Dendritic cell treated with granulocyte-macrophage colony-stimulating factor and Interleukin-4, amounts not matched to agents 40 ng/mL and 50 ng/mL, for 4 days (primary cell): ENCODE results near the gene PFKFB3.
"Not testable (repeated sequence)": the region's sequence is repeated elsewhere in the genome, so short reads cannot be mapped to it uniquely, and the experiment has no call there.

Experiments used
- H3K27ac Mint-ChIP-seq: one replicate; pipeline ENCODE4 v1.8.0; 2022; ENCODE audit warnings: mild to moderate bottlenecking, mixed read lengths
- H3K27me3 Mint-ChIP-seq: one replicate; pipeline ENCODE4 v1.8.0; 2022; ENCODE audit warnings: mild to moderate bottlenecking, mixed read lengths
- H3K36me3 Mint-ChIP-seq: one replicate; pipeline ENCODE4 v1.8.0; 2022; ENCODE audit warnings: low read depth, mixed read lengths
- H3K4me1 Mint-ChIP-seq: one replicate; pipeline ENCODE4 v1.8.0; 2022; ENCODE audit warnings: low read depth, mixed read lengths
- H3K4me3 Mint-ChIP-seq: one replicate; pipeline ENCODE4 v1.8.0; 2022; ENCODE audit warnings: mild to moderate bottlenecking, moderate library complexity, mixed read lengths
- H3K9me3 Mint-ChIP-seq: one replicate; pipeline ENCODE4 v1.8.0; 2022; ENCODE audit warnings: mixed read lengths
- intact Hi-C: fragments of 100-400 bp; cut with micrococcal nuclease; formaldehyde crosslinking; loops from one replicate; pipeline ENCODE4 v1.15.0; 2022

Gene PFKFB3

GRCh38 chr10:6187278-6187677 lies 15.5 kb upstream of the PFKFB3 start:
- H3K36me3 Mint-ChIP-seq: peaks cover 28% of the 10 kb centered on the region
- no peaks in the 10 kb centered on the region for H3K27me3 Mint-ChIP-seq
- intact Hi-C loops: no loop called here
- peaks cover 54% of the 10 kb centered on the region for H3K4me1 Mint-ChIP-seq
- no peak overlapping the region for H3K27ac Mint-ChIP-seq
- no peak overlapping the region for H3K4me3 Mint-ChIP-seq
- H3K9me3 Mint-ChIP-seq: no peaks in the 10 kb centered on the region

- H3K27me3 Mint-ChIP-seq, H3K9me3 Mint-ChIP-seq, H3K4me3 Mint-ChIP-seq, intact Hi-C loops, H3K27ac Mint-ChIP-seq: not testable (repeated sequence)
- Mint-ChIP-seq H3K36me3 (peaks cover 31% of the 10 kb centered on the region), H3K4me1 (peaks cover 74% of the 10 kb centered on the region)
Observed at GRCh38 chr10:6190033-6190432, 12.7 kb upstream of the PFKFB3 start.

- peaks cover 28% of the 10 kb centered on the region for H3K36me3 Mint-ChIP-seq
- H3K9me3 Mint-ChIP-seq: no peaks in the 10 kb centered on the region
- peaks cover 74% of the 10 kb centered on the region for H3K4me1 Mint-ChIP-seq
- H3K4me3 Mint-ChIP-seq: no peak overlapping the region
- intact Hi-C loops: no loop called here
- H3K27me3 Mint-ChIP-seq: no peaks in the 10 kb centered on the region
- no peak overlapping the region for H3K27ac Mint-ChIP-seq
Observed at GRCh38 chr10:6191147-6191546, 11.6 kb upstream of the PFKFB3 start.

- H3K36me3 Mint-ChIP-seq: peaks cover 27% of the 10 kb centered on the region
- intact Hi-C loops: no loop called here
- H3K27ac Mint-ChIP-seq: peak overlapping the region; percentile 68
- H3K4me3 Mint-ChIP-seq: no peak overlapping the region
- H3K9me3 Mint-ChIP-seq: no peaks in the 10 kb centered on the region
- no peaks in the 10 kb centered on the region for H3K27me3 Mint-ChIP-seq
- peaks cover 78% of the 10 kb centered on the region for H3K4me1 Mint-ChIP-seq
Observed at GRCh38 chr10:6191569-6191968, 11.2 kb upstream of the PFKFB3 start.

GRCh38 chr10:6193342-6193741 lies 9.4 kb upstream of the PFKFB3 start:
- Mint-ChIP-seq H3K4me1 (peaks cover 82% of the 10 kb centered on the region), H3K36me3 (peaks cover 22% of the 10 kb centered on the region), H3K27ac (peak overlapping the region; percentile 68)
- H3K27me3 Mint-ChIP-seq, H3K9me3 Mint-ChIP-seq, H3K4me3 Mint-ChIP-seq, intact Hi-C loops: not testable (repeated sequence)

- intact Hi-C loops: no loop called here
- H3K27me3 Mint-ChIP-seq: no peaks in the 10 kb centered on the region
- H3K36me3 Mint-ChIP-seq: peaks cover 22% of the 10 kb centered on the region
- H3K27ac Mint-ChIP-seq: peak overlapping the region; percentile 82
- H3K4me3 Mint-ChIP-seq: no peak overlapping the region
- H3K4me1 Mint-ChIP-seq: peaks cover 85% of the 10 kb centered on the region
- H3K9me3 Mint-ChIP-seq: no peaks in the 10 kb centered on the region
Observed at GRCh38 chr10:6194311-6194710, 8.4 kb upstream of the PFKFB3 start.

- H3K27me3 Mint-ChIP-seq: peaks cover 1% of the 10 kb centered on the region
- peaks cover 17% of the 10 kb centered on the region for H3K36me3 Mint-ChIP-seq
- H3K4me1 Mint-ChIP-seq: peaks cover 85% of the 10 kb centered on the region
- intact Hi-C loops: no loop called here
- peak overlapping the region; percentile 82 for H3K27ac Mint-ChIP-seq
- no peaks in the 10 kb centered on the region for H3K9me3 Mint-ChIP-seq
- H3K4me3 Mint-ChIP-seq: no peak overlapping the region
Observed at GRCh38 chr10:6195376-6195775, 7.4 kb upstream of the PFKFB3 start.

- Mint-ChIP-seq H3K27ac (peak overlapping the region; percentile 82), H3K4me3 (peak overlapping the region; percentile 26), H3K27me3 (peaks cover 1% of the 10 kb centered on the region), H3K4me1 (peaks cover 85% of the 10 kb centered on the region), H3K36me3 (peaks cover 15% of the 10 kb centered on the region), H3K9me3 (no peaks in the 10 kb centered on the region)
- intact Hi-C loops: loop anchor here (2.0 kb wide), 1 partner anchor 31 kb away; no protein-coding TSS in a partner anchor
Observed at GRCh38 chr10:6195846-6196245, 6.9 kb upstream of the PFKFB3 start.

GRCh38 chr10:6196524-6196923 lies 6.2 kb upstream of the PFKFB3 start:
- not testable (repeated sequence) for H3K27me3 Mint-ChIP-seq, H3K9me3 Mint-ChIP-seq, H3K4me3 Mint-ChIP-seq
- H3K36me3 Mint-ChIP-seq: peaks cover 15% of the 10 kb centered on the region
- H3K27ac Mint-ChIP-seq: peak overlapping the region; percentile 82
- intact Hi-C loops: loop anchor here (2.0 kb wide), 1 partner anchor 32 kb away; no protein-coding TSS in a partner anchor
- H3K4me1 Mint-ChIP-seq: peaks cover 84% of the 10 kb centered on the region

- intact Hi-C loops: loop anchor here (2.0 kb wide), 1 partner anchor 33 kb away; no protein-coding TSS in a partner anchor
- Mint-ChIP-seq H3K4me3 (no peak overlapping the region), H3K36me3 (peaks cover 7% of the 10 kb centered on the region), H3K4me1 (peaks cover 84% of the 10 kb centered on the region), H3K27me3 (peaks cover 9% of the 10 kb centered on the region), H3K27ac (no peak overlapping the region), H3K9me3 (no peaks in the 10 kb centered on the region)
Observed at GRCh38 chr10:6197321-6197720, 5.4 kb upstream of the PFKFB3 start.

GRCh38 chr10:6198171-6198570 lies 4.6 kb upstream of the PFKFB3 start:
- H3K27ac Mint-ChIP-seq: peak overlapping the region; percentile 34
- peaks cover 77% of the 10 kb centered on the region for H3K4me1 Mint-ChIP-seq
- H3K36me3 Mint-ChIP-seq: peaks cover 6% of the 10 kb centered on the region
- H3K4me3 Mint-ChIP-seq: no peak overlapping the region
- H3K9me3 Mint-ChIP-seq: no peaks in the 10 kb centered on the region
- peaks cover 10% of the 10 kb centered on the region for H3K27me3 Mint-ChIP-seq
- intact Hi-C loops: no loop called here

GRCh38 chr10:6199131-6199733 lies 3.5 kb upstream of the PFKFB3 start:
- H3K27me3 Mint-ChIP-seq: peaks cover 13% of the 10 kb centered on the region
- intact Hi-C loops: no loop called here
- no peak overlapping the region for H3K27ac Mint-ChIP-seq
- H3K9me3 Mint-ChIP-seq: no peaks in the 10 kb centered on the region
- H3K4me3 Mint-ChIP-seq: no peak overlapping the region
- peaks cover 74% of the 10 kb centered on the region for H3K4me1 Mint-ChIP-seq
- H3K36me3 Mint-ChIP-seq: peaks cover 7% of the 10 kb centered on the region

- peak overlapping the region; percentile 67 for H3K27ac Mint-ChIP-seq
- H3K4me1 Mint-ChIP-seq: peaks cover 75% of the 10 kb centered on the region
Observed at GRCh38 chr10:6200440-6200733, 2.3 kb upstream of the PFKFB3 start.

GRCh38 chr10:6200734-6201515 lies 1.8 kb upstream of the PFKFB3 start:
- H3K4me1 Mint-ChIP-seq: peaks cover 69% of the 10 kb centered on the region

More at GRCh38 chr10:6200440-6200733, 2.3 kb upstream of the PFKFB3 start:
- Mint-ChIP-seq H3K36me3 (peaks cover 7% of the 10 kb centered on the region), H3K4me3 (no peak overlapping the region), H3K27me3 (peaks cover 13% of the 10 kb centered on the region), H3K9me3 (no peaks in the 10 kb centered on the region)
- intact Hi-C loops: loop anchor here (5.0 kb wide), 2 partner anchors 48 to 93 kb away; no protein-coding TSS in a partner anchor

More at GRCh38 chr10:6200734-6201515, 1.8 kb upstream of the PFKFB3 start:
- H3K9me3 Mint-ChIP-seq: no peaks in the 10 kb centered on the region
- H3K4me3 Mint-ChIP-seq: peak overlapping the region; percentile 75
- peak overlapping the region; percentile 67 for H3K27ac Mint-ChIP-seq
- H3K36me3 Mint-ChIP-seq: peaks cover 7% of the 10 kb centered on the region
- H3K27me3 Mint-ChIP-seq: peaks cover 13% of the 10 kb centered on the region
- intact Hi-C loops: loop anchor here (5.0 kb wide), 2 partner anchors 49 to 94 kb away; no protein-coding TSS in a partner anchor
